Measurements from ENCODE around the gene ATP6V0E2.

ATP6V0E2 gene

DNA sequence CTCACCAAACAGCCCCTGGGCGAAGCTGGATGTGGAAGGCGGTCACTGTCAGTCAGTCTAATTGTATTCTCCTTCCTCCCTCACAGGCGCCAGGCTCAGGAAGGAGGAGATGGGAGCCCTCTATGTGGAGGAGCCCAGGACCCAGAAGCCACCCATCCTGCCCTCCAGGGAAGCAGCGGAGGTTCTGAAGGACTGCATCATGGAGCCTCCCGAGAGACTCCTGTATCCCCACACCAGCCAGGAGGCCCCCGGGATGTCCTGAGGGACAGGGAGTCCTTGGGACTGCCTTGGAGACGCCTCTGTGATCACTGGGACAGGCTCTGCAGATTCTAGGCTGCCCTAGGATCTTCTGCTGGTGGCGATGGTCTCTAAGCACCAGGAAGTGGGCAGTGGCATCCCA, 9.7 kb upstream of the ATP6V0E2 start:
- DNase-seq (ENCODE audit: low read depth): no peak

DNA sequence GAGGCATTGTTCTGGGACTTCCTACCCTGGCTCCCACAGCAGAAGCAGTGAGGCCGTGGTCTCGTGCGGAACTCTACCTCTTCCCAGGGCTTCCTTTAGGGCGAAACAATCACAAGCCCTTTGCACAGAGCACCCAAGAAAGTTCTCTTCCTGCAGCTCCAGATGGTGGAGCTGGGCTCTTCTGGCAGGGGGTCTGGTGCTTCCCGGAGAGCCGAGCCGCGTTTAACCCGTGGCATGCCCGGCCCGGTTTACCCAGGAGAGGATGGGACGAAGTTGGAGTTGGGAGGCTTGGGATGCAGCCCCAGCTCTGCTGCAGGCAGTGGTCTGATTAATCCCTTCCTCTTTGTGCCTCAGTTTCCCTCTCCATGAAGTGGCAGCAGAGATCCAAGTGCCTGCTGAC, 9.0 kb upstream of the ATP6V0E2 start:
- DNase-seq (ENCODE audit: low read depth): no peak

DNA sequence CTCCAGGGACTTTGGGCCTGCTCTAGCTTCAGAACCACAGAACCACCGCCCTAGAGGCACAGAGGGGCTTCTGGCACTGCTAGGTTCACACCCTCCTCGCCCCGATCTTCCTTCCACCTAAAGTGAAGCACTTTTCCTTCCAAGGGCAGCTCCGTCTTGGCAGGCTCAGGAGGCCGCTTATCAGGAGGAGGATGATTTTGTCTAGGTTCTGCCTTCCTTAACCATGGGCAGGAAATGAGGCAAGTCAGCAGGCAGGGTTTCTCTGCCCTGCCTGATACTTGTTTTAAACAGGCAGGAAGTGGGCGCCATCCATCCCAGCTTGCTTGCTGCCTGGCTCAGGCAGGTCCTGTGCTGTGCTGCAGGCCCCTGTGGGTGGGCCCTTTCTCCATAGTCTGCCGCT, 8.3 kb upstream of the ATP6V0E2 start:
- DNase-seq (ENCODE audit: low read depth): no peak

DNA sequence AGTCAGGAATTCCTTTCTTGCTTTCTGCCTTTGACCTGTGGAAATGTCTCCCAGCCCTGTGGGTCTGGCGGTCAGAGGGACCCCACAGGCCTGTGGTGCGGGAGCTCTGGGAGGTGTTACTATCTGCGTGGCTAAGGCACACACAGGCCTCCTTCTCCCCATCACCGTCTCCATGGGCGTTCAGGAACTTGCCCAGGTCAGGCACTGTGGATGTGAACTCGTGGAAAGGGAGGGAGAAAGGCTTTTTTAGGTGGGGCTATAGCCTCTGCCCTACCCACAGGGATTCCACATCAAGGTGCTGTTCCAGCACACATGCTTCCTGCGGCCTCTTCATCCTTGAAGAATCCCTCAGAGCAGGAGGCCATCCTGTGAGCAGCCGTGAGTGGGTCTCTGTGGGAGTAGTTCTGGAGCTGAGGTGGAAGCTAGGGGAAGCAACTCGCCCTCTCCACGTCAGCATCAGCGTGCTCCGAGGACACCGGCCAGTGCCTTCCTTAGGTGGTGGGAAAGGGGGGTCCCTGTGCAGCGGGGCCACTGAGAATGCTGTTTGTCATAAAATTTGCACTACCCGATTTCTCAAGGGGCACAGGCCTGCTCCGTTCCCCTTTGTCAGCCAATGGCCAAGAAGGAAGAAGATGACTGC, 7.5 kb upstream of the ATP6V0E2 start:
- no peak for DNase-seq (ENCODE audit: low read depth)

DNA sequence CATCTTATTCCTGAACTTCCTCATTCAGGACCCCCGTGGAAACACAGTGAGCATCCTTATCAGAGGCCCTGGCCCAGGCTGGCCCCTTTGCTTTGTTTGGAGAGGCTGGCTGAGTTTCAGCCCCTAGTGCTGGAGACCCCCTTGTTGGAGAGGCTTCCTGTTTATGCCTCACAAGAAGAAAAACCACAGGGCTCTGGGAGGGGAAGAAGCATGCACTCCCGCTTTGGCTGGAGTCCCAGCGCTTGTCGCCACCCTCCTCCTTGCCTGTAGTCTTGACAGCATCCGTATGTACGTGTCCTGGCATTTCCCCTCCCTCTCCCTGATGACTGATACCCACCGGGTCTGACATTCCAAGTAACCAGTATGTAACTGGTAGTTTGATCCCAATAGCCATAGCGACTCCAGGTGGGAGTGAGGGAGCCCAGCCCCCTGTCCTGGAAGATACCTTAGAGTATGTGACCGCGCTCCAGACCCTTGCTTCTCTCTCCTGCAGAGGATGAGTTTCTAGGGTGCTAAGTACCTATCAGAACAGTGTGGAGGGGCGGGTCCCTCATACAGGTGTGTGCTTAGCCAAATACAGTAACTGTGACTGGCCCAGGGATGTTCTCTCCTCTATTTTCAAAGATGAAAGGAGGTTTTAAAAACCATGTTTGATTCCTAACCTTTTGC, 6.9 kb upstream of the ATP6V0E2 start:
- no peak for DNase-seq (ENCODE audit: low read depth)

DNA sequence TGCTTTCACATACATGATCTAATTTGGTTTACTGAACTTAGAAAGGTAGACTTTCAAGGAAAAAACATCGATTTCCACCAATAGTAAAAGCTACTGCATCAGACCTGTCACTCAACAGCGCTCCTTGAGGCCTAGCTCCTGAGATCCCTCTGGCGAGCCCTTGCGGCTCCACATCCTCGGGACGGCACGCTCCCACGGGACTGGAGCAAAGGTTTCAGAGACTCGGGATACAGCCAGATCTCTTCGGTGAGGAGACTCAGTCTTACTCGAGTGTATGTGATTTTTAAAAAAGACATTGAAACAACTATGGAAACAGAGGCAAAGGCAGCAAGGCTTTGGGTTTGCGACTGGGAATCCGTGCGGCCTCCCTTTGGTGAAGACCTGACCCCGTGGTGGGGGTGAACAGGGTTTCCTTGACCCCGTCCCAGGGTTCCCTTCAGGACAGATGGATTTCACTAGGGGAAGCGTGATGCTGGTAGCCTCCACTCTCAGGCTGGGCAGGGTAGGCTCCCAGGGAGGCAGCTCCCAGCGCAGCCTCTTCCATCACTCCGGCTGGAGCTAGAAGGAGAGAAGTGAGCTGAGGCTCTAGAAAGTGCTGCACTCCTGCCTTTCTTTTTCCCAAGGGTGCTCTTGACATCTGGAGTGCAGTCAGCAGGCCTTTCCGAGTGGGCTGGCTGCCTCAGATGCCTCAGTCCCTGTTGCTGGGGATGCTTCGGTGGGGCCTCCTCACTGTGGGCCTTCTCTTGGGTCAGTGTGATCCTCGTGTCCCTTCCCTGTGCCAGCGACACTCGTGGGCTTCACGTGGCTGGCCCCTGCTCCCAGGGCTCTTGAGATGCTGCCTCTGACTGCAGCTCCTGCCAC, 5.8 kb upstream of the ATP6V0E2 start:
- DNase-seq (ENCODE audit: low read depth): no peak

DNA sequence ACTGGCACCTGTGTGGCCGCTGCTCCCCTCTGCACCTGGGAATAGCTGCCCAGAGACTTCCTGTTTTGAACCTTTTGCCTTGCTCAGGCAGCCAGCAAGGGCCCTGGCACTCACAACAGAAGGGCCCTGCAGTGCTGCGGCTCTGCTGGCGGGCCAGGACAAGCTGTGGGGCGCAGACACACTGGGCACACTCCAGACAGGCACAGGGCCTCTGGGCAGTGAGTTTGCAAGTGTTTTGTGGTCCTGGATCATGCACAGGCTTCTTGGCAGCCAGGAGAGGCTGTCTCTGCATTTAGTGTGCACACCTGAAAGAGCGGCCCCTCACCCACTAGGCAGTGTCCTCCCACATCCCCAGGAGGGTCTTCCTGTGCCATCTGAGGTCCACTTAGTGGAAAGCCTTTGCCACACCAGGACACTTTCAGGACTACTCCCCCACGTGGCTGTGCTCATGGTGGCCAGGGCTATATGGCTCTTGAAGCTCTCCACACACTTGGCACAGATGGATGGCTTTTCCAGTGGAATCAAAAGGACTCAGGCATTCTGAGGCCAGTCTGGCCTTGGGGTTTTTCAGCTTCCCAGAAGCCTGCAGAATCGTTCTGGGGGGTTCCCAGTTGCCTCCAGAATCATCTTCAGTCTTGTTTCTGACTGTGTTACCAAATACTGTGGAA, 5.0 kb upstream of the ATP6V0E2 start:
- no peak for DNase-seq (ENCODE audit: low read depth)

DNA sequence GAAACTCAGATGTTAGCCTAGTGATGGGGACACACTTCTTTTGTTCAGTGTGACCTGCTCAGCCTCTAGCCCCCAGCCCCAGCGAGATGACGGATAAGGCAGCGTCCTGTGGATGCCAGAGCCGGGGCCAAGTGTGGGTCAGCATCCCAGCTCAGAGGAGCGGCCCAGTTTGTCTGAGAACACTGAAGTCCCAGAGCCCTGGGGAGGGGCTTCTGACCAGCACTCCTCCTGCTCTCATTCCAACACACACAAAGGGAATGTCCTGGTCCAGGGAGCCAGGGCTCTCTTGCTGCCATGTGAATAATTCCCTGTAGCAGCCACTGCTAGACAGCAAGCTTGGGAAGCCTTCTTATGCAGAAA, 4.5 kb upstream of the ATP6V0E2 start:
- no peak for DNase-seq (ENCODE audit: low read depth)

DNA sequence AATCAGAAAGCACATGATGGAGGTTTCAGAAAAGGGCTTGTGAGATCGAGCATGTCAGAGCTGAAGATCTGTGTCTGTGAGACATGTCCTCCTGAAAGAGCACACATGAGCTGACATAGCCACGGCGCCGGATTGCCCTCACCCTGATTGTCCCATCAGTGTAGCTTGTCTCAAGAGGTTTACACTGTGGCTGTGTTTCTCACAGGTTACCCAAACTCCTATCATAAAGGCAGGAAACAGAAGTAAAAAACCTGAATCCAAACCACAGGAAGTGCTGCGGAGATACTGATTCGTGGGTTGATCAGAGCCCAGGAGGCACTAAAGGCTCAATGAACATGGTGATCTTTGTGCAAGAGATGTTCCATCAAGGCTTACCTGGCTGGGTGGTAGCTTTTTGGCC, 3.9 kb upstream of the ATP6V0E2 start:
- DNase-seq (ENCODE audit: low read depth): no peak

DNA sequence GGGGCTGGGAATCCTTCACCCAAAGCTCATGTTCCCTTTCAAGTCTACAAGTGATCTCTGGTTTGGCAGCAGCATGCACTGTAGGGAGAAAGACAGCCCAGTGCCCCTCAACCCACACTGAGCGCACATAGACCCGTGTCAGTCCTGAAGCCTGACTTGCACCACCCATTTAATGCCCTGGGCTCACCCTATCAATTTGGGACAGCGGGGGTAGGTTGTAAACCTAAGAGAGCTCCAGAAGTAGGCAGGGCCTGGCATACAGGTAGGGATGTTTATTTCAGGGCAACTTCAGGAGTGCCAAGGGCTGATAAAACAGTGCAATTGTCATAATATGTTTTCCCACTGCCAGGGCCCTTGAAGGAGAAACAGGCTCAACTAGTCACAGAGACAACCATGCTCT, 3.5 kb upstream of the ATP6V0E2 start:
- DNase-seq (ENCODE audit: low read depth): no peak

DNA sequence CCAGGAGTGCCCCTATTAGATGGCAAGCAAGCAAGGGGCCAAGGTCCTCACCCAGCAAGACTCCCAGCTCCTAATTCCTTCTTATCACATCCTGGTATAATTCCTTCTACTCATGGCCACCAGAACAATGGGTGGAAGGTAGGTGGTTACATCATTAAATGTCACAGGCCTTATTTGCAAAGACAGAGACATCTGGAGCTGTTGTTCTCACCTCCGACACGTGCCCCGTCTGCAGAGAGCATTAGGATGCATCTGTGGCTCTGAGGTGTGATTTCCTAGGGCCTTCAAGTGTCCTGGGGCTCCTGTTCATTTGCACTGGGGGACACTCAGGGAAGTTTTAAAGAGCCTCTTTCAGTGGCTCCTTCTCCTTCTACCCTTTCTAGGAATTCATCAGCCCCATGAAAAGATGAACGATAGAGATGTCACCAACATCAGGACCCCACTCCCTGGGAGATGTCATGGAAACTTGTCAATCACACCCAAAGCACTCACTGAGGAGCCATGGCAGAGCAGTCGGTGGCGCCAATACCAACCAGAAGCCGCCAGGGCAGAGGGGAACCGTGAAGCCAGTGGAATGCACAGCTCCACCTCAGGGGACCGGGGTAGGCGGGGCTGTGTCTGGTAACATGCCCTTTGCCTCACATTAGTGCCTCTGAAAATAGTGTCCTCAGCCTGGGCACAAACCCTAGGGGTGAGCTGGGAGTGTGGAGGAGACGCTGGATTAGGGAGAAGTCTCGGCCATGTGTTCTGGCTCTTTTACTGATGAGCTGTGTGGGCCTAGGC, 2.9 kb upstream of the ATP6V0E2 start:
- no peak for DNase-seq (ENCODE audit: low read depth)

DNA sequence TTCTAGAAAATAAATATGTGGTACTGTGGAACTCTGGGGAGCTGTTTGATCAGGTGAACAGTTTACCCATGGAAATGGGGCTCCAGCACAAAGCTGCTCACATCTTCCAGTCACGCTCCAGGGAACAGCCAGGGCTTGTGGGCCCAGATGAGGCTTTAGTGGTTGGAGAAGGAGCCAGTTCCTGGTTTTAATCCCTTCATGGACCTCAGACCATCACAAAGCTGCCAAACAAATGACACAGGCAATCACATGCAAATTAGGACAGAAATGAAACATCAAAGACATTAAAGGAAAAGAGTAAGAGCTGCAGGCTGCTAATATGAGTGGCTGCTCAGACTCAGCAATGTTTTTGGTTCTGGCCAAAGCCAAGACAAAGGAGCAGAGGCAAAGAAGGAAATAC, 2.2 kb upstream of the ATP6V0E2 start:
- DNase-seq (ENCODE audit: low read depth): no peak

DNA sequence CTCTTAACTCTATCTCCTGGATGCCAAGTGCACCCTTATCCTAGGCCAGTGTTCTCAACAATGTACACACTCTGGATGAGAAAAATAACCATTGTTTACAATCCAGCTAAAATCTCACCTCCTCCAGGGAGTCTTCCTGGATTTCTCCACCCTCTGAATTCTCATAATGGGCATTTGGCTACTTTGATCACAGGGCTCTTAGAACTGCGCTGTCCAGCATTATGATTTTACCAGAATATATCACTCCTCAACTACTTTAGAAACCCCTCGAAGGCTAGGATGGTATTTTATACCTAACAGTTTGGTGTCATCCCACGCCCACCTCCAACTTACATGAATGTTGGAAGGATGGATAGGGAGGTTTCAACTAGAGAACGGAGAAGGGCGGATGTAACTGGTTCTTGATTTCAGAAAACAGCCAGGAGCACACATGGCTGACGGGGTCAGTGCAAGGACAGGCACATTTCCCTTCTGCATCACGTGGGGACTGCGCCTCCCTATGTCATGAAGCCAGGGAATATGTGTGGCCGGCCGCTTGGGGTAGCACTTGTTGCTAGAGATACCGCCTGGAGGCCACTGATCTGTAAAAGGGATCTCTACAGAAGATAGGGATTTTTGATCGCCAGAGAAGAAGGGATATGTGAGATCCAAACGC, 1.2 kb upstream of the ATP6V0E2 start:
- peak; percentile 70 for DNase-seq (ENCODE audit: low read depth)

DNA sequence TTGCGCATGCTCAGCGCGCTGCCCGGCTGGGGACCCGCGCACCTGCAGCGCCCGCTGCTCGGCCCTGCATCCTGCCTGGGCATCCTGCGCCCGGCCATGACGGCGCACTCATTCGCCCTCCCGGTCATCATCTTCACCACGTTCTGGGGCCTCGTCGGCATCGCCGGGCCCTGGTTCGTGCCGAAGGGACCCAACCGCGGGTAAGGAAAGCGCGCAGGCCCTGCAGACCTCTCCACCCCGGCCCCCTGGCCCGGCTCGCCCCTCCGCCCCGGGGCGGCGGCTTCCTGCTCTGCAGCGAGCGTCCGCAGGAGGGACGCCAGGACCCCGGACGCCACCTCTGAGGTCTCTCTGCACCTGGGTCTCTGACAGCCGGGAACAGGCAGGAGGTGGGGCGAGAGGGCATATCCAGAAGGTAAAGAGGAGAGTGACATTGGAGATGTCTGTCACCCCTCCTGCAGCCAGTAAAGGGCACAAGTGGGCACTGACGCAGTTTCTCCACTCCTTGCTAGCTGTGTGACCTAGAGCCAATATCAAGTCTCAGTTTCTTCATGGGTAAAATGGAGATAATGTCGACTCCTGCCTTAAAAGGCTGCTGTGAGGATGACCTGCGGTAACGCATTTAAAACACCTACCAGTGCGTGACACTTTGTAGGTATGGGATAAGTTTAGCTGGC, 338 bp downstream of the ATP6V0E2 start:
- DNase-seq (ENCODE audit: low read depth): no peak

DNA sequence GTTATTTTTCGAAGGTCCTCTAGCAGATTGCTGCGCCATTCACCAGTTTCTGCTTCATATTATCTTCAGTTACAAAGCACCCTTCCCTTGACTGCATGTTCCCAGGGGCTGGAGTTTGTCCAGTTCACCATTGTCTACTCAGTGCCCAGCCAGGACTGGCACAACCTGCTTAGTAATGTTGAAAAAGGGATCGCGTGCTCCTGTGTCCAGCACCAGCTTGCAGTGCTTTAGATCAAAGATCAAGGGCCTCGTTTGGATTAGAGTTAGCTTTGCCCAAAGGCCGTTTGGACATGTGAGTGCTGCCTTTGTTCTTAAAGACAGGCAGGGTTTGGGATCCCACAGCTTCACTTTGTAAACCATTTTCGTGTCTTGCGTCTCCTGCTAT, 867 bp downstream of the ATP6V0E2 start:
- no peak for DNase-seq (ENCODE audit: low read depth)

DNA sequence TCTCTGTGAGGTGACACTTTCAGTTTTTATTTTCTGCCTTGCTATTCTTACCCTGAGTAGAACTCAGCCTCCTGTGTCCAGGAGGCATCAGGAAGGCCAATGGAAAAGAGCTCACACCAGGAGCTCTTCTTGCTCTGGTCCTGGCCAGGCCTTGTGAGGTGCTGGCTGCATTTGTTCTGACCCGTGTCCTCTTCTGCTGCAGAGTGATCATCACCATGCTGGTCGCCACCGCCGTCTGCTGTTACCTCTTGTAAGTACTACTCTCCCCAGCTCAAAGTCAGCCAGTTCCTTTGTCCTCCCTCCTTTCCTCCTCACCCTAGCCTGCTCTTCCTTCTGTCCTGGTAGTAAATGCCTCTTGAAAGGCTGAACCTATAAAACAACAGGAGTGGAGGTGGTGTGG, 1.6 kb downstream of the ATP6V0E2 start:
- DNase-seq (ENCODE audit: low read depth): no peak

DNA sequence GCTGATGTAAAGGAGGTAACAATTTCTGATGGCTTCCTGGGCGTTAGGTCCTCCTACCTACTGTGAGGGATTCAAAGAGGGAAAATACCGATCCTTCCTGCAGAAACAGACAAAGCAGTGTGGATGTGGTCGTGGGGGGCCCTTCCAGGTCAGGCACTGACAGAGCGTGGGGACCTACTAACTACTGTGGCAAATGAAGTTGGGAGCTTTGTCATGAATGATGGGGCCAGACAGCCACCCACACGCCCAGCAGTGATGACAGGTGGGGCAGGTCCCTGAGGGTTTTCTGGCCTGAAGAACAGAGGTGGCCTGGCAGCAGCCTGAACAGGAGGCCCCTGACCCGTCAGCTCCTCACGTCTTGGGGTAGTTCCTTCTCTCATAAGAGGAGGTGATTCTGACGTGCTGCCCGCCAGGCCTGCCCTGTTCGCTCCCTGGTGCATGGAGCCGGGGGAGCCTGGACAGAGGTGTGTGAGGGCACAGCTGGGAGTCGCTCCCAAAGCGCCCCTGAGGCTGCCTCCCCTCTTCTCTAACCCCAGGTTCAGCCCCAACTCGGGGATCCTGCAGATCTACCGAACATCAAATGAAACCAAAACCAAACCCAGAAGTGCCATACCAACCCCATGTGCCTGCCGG, 4.2 kb downstream of the ATP6V0E2 start:
- no peak for DNase-seq (ENCODE audit: low read depth)

DNA sequence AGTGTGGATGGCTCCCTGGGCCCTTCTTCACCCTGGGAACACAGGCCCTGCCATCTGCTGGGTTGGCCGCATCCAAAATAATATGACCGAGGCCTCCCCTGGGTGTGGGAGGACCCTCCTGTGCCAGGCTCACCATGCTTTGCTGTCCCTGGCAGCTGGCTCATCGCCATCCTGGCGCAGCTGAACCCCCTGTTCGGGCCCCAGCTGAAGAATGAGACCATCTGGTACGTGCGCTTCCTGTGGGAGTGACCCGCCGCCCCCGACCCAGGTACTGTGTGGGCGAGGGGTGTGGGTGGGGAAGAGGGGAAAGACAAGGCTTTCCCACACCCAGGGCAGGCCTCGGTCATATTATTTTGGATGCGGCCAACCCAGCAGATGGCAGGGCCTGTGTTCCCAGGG, 4.8 kb downstream of the ATP6V0E2 start:
- no peak for DNase-seq (ENCODE audit: low read depth)

DNA sequence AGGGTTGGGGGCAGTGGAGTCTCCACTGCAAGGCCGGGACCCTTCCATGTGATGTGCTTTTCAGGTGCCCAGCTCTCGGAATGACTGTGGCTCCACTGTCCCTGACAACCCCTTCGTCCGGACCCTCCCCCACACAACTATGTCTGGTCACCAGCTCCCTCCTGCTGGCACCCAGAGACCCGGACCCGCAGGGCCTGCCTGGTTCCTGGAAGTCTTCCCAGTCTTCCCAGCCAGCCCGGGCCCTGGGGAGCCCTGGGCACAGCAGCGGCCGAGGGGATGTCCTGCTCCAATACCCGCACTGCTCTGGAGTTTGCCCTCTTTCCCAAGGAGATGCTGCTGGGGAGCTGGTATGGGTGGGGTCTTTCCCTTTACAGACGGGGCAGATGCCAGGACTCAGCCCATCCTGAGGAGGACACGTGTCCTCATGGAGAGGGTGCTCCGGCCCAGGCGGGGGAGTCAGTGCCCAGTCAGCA, 5.5 kb downstream of the ATP6V0E2 start:
- no peak for DNase-seq (ENCODE audit: low read depth)

Data from non-pigmented ciliary epithelial cell (primary cell).